GM18508 (cell line): Measurements from ENCODE around the gene SPDYE18.
"Not testable (repeated sequence)": the region's sequence is repeated elsewhere in the genome, so short reads cannot be mapped to it uniquely, and the experiment has no call there.

Source experiments
- ATAC-seq: cut with Tn5 transposase; IDR thresholded peaks from one replicate; pipeline ENCODE4 v1.9.1; 2021; ENCODE audit warnings: moderate number of reproducible peaks; ENCODE audit not compliant: insufficient read depth, unreplicated experiment

The SPDYE18 gene

DNA sequence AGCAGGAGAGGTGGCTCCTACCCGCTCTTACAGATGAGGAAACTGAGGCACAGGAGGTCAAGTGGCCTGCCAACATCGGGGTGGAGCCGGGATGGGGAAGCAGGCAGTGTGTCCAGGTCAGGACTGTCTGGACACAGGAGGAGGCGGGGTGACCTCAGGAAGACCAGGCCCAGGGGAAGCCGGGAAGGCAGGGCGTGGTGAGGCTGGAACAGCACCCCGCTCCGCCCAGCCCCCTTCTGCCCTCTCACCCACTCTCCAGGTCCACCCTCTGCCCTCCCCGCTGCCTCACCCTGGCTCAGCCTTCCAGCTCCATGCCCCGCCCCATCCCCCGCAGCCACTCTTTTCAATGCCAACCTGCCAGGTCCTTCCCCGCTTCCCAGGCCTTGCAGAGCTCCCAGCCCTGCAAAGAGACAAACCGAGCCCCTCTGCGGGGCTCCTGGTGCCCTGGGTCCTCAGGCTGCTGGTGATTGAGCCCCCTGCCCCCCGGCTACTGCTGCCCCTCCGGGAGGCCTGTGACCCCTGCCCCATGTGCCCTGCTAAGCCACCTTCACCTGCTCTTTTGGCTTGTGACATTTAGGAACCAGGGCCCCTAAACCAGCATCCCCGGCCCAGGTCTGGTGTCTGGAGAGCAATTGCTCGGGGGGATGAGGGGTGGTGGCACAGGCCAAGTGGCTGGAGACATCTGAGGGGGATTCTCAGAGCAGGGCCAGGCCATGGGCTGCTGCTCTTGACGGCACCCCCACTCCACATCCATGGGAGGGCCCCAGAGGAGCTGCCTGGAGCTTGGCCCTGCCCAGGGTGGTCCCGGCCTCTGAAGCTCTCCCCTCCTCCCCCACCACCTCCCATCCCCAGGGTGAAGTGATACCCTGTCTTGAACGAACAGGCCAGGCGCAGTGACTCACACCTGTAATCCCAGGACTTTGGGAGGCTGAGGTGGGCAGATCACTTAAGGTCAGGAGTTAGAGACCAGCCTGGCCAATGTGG is 55.9 kb downstream of the SPDYE18 start:
- not testable (repeated sequence) for ATAC-seq

DNA sequence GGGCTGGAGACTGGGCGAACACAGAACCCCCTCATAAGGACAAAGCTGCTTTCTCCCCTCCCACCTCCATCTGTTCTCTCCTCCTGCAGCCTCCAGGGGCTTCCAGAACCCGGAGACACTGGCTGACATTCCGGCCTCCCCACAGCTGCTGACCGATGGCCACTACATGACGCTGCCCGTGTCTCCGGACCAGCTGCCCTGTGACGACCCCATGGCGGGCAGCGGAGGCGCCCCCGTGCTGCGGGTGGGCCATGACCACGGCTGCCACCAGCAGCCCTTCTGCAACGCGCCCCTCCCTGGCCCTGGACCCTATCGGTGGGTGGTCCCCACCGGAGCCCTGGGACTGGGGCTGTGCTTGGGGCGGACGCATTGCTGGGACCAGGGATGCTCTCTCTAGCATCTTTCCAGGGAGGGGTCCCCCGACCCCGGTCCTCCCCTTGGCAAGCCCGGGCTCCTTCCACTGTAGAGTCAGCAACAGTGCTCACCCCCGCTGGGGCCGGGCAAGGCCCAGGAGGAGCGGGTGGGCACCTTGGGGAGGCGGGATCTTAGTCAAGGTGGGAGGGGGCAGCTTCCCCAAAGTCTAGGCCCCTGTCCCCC is 56.8 kb downstream of the SPDYE18 start:
- ATAC-seq, result not testable (repeated sequence)

DNA sequence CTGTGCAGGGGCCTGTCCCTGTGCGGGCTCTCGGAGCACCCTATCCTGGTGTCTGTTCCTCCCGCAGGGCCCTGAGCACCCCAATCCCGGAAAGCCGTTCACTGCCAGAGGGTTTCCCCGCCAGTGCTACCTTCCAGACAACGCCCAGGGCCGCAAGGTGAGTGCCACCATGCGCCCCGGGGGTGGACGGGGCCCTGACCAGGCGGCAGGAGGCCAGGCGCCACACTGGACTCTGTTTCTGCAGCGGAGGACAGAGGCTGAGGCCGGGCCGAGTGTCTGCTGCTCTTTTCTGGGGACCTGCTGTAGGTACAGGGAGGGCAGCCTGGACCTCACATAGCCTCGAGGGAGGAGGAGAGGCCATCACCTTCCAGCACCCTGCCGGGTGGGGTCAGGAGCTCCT is 58.2 kb downstream of the SPDYE18 start:
- not testable (repeated sequence) for ATAC-seq

DNA sequence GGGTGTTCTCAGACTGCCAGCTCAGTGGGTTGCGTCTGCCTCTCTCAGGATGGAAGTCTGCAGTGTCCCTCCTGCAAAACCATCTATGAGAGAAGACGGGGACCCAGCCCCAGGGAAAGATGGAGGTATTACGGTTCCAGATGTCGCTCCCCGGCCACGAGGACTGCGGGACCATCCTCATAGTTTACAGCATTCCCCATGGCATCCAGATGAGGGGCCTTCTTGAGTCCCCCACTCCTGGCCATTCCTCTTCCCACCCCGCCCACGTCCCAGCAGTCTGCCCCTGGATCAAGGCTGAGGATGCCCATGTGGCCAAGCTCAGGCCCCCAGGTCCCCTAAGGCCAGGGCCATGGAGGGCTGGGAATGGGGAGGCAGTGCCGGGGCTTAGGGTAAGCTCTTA is 59.1 kb downstream of the SPDYE18 start:
- not testable (repeated sequence) for ATAC-seq

DNA sequence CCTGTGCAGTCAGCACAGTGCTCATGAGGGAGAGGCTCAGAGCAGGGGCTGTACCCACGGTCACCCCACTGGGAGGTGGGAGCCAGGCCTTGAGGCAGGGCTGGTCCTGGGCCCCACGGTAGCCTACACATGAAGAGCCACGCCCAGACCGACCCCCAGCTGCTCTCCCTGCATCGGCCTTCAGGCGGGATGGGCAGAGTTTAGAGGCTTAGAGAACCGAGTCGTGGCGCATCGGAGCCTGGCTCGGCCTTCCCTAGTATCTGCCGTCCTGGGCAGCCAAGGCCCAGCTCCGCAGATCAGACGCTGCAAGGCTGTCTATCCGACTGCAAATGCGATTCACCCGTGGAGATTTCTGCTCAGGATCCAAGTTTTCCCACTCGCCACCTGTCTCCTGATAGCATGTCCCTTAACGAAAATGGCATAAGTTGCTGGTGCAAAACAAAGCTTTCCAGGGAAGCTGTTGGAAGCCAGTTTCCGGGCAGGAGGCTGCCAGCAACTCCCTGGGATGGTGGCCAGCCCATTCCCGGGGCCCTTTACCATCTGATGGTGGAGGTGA is 59.6 kb downstream of the SPDYE18 start:
- not testable (repeated sequence) for ATAC-seq

DNA sequence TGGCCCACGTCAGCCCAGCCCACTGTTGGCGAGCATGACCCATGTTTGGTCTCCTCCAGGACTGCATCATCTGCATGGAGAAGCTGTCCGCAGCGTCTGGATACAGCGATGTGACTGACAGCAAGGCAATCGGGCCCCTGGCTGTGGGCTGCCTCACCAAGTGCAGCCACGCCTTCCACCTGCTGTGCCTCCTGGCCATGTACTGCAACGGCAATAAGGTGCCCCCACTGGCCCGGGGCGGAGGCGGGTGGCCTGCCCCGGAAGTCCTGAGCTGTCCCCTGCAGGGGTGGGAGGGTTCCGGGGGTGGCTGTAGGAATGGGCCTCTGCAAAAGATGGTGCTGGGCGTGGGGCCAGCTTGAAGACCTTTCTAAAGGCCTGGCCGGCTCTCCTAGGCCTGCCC is 60.3 kb downstream of the SPDYE18 start:
- ATAC-seq, result not testable (repeated sequence)
